SK-N-MC (cell line): ENCODE measurements around the gene LINC00305.

Source experiments
- EZH2 ChIP-seq: fragments of 200-600 bp; sonication (generic); IDR thresholded peaks from one replicate; pipeline ENCODE4 v1.6.1; 2017; ENCODE audit warnings: antibody characterized with exemption
- POLR2AphosphoS5 ChIP-seq: IDR thresholded peaks from 2 replicates; pipeline ENCODE4 v1.6.1; 2012; ENCODE audit warnings: mild to moderate bottlenecking, low read depth, low read length, borderline replicate concordance

DNA sequence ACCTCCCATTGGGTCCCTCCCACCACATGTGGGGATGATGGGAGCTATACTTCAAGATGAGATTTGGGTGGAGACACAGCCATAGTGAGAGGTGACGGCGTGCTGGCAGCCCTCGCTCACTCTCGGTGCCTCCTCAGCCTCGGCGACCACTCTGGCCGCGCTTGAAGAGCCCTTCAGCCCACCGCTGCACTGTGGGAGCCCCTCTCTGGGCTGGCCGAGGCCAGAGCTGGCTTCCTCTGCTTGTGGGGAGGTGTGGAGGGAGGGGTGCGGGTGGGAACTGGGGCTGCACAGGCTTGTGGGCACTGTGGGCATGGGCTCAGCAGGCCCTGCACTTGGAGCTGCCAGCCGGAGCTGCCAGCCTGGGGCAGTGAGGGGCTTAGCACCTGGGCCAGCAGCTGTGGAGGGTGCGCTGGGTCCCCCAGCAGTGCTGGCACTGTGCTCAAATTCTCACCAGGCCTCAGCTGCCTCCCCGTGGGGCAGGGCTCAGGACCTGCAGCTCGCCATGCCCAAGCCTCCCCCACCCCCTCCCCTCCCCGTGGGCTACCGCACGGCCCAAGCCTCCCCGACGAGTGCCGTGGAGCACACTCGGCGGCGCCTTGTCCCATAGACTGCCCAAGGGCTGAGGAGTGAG lies 106.0 kb downstream of the LINC00305 start:
- no peak for TF ChIP-seq POLR2AphosphoS5
- no peak for TF ChIP-seq EZH2
